ENCODE measurements around the gene GAB3. TPM values are rescaled to one million over a fixed set of nuclear protein-coding genes. Genes with fewer than 3 reads are reported as not detected.

Gene GAB3
- 0.29 to 0.67 TPM (median 0.38 TPM) in 3 replicates for total RNA-seq

DNA sequence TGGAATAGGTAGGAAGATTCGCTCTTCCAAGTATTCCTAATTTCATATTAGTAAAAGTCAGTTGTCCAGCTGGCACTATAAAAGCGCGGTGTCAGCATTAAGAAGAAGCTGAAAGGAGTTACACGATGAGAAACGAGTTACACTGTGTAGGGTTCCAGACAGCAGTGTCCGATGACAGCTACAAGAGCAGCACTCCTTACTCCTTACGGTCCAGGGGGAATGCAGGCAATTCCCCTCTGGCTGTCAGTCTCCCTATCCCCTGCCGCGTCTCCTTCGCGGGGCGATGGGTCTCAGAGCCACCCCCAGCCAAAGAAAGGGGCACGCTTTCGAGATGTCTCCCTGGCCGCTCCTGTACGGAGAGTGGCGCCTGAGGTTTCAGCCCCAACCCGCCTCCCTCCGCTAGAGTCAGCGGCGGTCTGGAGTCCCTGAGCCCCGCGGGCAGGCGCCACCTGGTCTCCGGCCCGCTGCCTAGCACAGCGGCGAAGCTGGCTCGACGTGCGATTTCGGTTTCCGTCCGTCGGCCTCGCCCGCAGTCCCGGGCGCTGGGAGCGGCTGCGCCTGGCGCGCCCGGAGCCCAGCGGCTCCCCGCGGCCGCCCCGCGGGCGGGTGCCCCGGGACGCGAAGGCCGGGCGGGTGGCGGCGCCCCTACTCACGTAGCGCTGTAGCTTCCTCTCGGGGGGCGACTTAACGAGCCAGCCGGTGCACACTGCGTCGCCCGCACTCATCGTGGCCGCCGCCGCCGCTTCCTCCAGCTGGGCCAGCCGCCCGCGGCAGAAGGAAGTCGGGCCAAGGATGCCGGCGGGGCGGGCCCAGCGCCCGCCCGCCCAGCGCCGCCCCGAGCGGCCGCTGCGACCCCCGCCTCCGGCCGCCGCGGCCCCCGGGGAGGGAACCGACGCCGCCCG lies at the start of gene GAB3:
GAB3 (minus strand) TSS at position 777 of the 902 bp plus-strand sequence; CDS start at position 725, 52 bp downstream.
- no peaks in the 10 kb centered on the region for H3K36me3 Mint-ChIP-seq
- H3K9me3 Mint-ChIP-seq, result peaks cover 11% of the 10 kb centered on the region
- H3K27ac Mint-ChIP-seq, result no peak within 1 kb of the TSS
- no peaks in the 10 kb centered on the region for H3K4me1 Mint-ChIP-seq
- DNase-seq (ENCODE audit: low spot score in 2 of 2, unreplicated experiment in 2 of 2), result no peak
- TF ChIP-seq, protein P1, sequence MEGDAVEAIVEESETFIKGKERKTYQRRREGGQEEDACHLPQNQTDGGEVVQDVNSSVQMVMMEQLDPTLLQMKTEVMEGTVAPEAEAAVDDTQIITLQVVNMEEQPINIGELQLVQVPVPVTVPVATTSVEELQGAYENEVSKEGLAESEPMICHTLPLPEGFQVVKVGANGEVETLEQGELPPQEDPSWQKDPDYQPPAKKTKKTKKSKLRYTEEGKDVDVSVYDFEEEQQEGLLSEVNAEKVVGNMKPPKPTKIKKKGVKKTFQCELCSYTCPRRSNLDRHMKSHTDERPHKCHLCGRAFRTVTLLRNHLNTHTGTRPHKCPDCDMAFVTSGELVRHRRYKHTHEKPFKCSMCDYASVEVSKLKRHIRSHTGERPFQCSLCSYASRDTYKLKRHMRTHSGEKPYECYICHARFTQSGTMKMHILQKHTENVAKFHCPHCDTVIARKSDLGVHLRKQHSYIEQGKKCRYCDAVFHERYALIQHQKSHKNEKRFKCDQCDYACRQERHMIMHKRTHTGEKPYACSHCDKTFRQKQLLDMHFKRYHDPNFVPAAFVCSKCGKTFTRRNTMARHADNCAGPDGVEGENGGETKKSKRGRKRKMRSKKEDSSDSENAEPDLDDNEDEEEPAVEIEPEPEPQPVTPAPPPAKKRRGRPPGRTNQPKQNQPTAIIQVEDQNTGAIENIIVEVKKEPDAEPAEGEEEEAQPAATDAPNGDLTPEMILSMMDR (IDR thresholded peaks at IDR 0.05; ENCODE audit: unreplicated experiment), result no peak
- H3K27me3 Mint-ChIP-seq (ENCODE audit: low read depth), result peaks cover 59% of the 10 kb centered on the region
- peak within 1 kb of the TSS; percentile 9 for H3K4me3 Mint-ChIP-seq

DNA sequence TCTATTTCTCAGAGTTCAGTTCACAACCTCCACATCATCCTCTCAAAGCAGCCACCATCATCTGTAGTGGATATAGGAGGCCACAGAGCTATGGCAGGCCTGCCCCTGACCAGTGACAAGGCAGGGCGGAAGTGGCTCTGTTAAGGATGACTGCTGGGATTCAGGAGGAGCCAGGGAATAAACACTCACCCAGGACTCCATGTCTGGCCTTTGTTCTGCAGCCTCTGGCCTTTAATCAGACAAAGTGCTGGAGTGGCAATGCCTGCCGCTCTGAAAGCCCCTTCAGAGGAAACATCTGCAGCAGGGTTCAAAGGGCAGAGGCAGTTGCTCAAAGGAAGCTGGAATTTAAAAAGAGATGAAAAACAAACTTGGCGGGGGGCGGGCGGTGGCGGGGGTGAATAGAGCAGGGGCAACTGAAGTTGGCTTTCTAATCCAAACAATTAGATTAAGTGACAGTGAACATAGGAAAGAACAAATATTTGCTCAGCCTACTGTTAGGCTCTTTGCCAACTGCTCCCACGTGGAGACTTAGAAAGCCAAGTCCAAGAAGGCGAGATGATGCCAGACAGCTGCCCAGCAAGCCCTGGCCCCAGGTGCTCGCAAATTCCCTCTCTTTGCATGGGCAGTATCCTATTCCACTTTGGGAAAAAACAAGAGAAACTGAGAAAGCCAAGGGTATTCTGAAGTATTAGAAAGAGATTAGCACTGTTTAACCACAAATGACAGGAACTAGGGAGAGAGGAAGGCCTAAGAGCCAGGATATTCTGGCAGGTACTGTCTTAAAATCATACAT lies 48.9 kb upstream of the GAB3 start:
- Mint-ChIP-seq H3K4me1 (peaks cover 9% of the 10 kb centered on the region), H3K9me3 (peaks cover 18% of the 10 kb centered on the region), H3K4me3 (no peak overlapping the region), H3K27ac (no peak overlapping the region), H3K36me3 (no peaks in the 10 kb centered on the region), H3K27me3 (ENCODE audit: low read depth) (no peaks in the 10 kb centered on the region)
- DNase-seq (ENCODE audit: low spot score in 2 of 2, unreplicated experiment in 2 of 2), result no peak
- TF ChIP-seq, protein P1 (IDR thresholded peaks at IDR 0.05; ENCODE audit: unreplicated experiment), result no peak

GRCh38 chrX:154797006-154797405 lies 46.1 kb upstream of the GAB3 start:
- Mint-ChIP-seq H3K27me3 (ENCODE audit: low read depth) (no peaks in the 10 kb centered on the region), H3K27ac (no peak overlapping the region), H3K9me3 (peaks cover 34% of the 10 kb centered on the region), H3K4me3 (no peak overlapping the region), H3K4me1 (peaks cover 3% of the 10 kb centered on the region), H3K36me3 (no peaks in the 10 kb centered on the region)
- TF ChIP-seq, protein P1 (IDR thresholded peaks at IDR 0.05; ENCODE audit: unreplicated experiment), result no peak
- no peak for DNase-seq (ENCODE audit: low spot score in 2 of 2, unreplicated experiment in 2 of 2)

GRCh38 chrX:154795016-154795415 lies 44.1 kb upstream of the GAB3 start:
- Mint-ChIP-seq H3K27ac (no peak overlapping the region), H3K9me3 (peaks cover 30% of the 10 kb centered on the region), H3K4me3 (no peak overlapping the region), H3K36me3 (no peaks in the 10 kb centered on the region), H3K27me3 (ENCODE audit: low read depth) (no peaks in the 10 kb centered on the region), H3K4me1 (peaks cover 3% of the 10 kb centered on the region)
- TF ChIP-seq, protein P1 (IDR thresholded peaks at IDR 0.05; ENCODE audit: unreplicated experiment), result no peak
- no peak for DNase-seq (ENCODE audit: low spot score in 2 of 2, unreplicated experiment in 2 of 2)

DNA sequence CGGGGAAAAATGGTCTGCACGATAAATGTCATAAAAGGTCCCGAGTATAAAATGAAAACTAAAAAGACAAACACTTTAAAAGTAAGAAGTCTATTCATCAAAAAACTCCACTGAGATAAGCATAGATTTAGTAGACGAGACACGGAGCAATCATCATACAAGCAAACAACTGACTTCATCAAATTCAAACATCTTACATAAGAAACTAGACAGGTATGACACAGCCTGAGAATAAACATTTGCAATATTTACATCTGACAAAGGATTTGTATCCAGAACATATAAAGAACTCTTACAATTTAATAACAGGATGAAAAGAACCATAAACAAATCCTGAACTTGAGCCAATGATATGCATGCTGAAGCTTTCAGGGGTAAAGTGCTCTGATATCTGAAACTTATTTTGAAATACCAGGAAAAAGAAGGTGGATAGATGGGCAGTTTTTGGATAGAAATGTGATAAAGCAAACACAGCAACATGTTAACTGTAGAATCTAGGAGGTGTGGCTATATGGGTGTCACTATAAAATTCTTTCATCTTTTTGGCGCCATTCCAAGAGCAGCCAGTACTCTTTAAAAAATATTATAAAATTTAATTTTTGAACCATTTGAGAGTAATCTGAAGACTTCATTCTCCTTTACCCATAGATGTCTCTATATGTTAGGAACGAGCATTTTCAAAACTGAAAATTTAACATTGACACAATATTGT lies 42.4 kb upstream of the GAB3 start:
- no peak for DNase-seq (ENCODE audit: low spot score in 2 of 2, unreplicated experiment in 2 of 2)
- TF ChIP-seq, protein P1 (IDR thresholded peaks at IDR 0.05; ENCODE audit: unreplicated experiment), result no peak
- Mint-ChIP-seq H3K4me1 (no peaks in the 10 kb centered on the region), H3K27me3 (ENCODE audit: low read depth) (no peaks in the 10 kb centered on the region), H3K9me3 (peaks cover 35% of the 10 kb centered on the region), H3K36me3 (peaks cover 2% of the 10 kb centered on the region), H3K27ac (no peak overlapping the region), H3K4me3 (no peak overlapping the region)

All from mesothelial cell of epicardium (in vitro differentiated cells).